Stimulated activated CD4-positive, alpha-beta T cell treated with anti-CD3 and anti-CD28 coated beads, Interleukin-4, amount 100 ng/mL, for 4 hours (primary cell): ENCODE measurements around the gene ZMIZ1.
"Not testable (repeated sequence)": the region's sequence is repeated elsewhere in the genome, so short reads cannot be mapped to it uniquely, and the experiment has no call there.

Source experiments
- DNase-seq, 2 experiments: peaks; one replicate each; pipeline ENCODE4 v3.0.0-alpha.2; 2020

ZMIZ1 gene

DNA sequence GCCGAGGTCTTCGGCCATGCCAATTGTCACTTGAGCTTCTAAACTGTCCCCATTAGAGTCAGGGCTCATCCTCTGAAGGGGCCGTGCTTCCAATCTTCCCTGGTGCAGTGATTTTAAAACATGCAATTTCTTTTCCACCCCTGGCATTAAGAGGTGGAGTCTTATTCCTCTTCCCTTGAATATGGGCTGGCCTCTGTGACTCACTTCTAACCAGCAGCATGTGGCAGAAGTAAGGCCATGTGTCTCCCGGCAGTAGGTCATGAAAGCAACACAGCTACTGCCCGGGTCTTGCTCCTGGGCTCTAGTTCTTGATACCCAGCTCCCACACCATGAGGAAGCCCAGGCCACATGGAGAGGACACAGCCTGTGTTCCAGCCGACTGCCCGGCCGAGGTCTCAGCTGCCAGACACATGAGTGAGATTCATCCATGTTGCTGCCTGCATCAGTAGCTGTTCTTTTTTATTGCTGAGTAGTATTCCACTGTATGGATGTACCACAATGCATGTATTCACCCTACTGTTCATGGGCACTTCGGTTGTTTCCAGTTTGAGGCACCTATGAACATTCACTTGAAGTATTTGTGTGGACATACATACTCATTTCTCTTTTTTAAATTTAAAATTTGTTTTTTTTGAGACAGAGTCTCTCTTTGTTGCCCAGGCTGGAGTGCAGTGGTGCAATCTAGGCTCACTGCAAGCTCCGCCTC lies 264.0 kb downstream of the ZMIZ1 start:
- not testable (repeated sequence) for DNase-seq

- DNase-seq: no peak
Observed at GRCh38 chr10:79333513-79333912, 264.7 kb downstream of the ZMIZ1 start.

- DNase-seq: no peak
Observed at GRCh38 chr10:79334573-79334972, 265.8 kb downstream of the ZMIZ1 start.

GRCh38 chr10:79335094-79335469 lies 266.3 kb downstream of the ZMIZ1 start:
- no peak for DNase-seq

DNA sequence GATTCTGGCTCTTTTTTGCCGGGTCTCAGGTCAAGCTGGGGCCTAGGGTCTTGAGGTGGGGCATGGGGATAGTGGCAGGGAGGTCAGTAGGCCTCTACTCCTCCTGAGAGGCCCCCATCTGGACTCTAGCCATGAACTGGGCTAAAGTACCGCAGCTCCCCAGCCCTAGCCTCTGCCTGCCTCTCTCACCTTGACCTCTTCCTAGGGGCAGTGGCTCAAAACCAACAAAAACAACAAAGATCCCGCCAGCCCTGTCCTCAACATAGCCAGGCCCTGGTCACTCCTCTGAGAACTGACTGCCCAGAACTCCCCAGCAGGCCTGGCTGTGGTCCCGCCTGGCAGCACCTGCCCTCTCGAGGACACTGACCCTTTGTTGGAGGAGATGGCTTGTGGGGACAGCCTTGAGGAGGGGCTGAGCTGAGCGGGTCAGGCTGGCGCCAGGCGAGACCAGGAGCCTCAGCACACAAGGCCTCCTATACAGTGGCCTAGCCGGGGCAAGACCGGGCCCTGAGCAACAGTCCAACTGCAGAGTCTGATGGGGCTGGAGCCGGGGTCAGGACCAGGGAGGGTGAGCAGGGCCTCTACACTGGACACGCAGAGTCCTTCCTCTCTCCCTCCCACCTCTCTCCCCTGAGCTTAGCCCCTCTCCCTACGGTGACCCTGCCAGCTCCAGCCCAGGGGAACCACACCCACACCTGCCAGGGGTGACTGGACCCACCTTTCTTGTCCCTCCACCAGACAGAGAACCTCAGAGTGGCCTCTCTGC lies 266.9 kb downstream of the ZMIZ1 start:
- DNase-seq: no peak

- no peak for DNase-seq
Observed at GRCh38 chr10:79336276-79336675, 267.5 kb downstream of the ZMIZ1 start.

- DNase-seq: no peak
Observed at GRCh38 chr10:79336739-79337138, 268.0 kb downstream of the ZMIZ1 start.

- not testable (repeated sequence) for DNase-seq
Observed at GRCh38 chr10:79337783-79338469, 269.2 kb downstream of the ZMIZ1 start.

DNA sequence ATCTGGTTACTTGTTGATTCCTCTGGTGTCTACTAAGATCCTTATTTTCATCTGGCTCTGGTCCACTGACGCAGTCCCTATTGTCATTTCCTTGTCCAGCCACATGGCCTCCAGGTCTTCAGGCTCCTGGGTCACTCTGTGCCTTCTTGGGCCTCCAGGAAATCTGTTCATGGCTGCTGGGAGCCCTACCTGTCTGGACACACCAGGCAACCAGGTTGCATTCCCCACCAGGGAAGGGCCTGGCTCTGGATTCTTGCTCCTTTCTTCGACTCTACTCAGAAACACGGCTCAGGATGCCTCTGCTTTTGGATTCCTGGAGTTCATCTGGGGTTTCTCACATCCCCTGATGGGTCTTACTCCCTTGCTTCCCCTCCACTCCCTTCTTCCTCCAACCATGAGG lies 270.5 kb downstream of the ZMIZ1 start:
- no peak for DNase-seq

DNA sequence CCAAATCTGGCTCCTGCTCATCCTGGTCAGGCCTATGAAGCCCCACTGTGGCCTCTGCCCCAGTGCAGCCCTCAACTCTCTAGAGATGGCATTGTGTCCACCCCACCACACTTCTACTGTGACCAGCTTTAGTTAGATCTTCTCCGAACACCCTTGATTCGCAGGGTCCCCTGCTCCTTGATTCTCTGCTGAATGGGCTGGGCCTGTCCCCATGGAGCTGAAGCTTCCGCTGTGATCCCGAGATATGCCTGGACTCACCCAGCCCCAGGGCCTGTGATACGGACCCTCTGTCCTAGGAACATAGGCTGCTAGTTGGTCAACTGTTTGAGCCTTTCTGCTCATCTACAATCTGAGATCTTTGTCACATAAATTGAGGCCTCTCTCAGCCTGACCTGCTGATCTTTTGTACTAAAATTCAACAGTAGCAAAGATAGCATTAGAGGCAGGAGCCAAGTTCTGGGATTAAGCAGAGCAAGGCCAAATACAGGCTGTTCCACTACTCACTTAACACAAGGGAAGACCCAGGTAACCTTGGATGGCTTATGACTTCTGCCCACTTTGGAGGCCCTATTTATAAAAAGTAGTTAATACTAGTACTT lies 272.0 kb downstream of the ZMIZ1 start:
- no peak for DNase-seq

DNA sequence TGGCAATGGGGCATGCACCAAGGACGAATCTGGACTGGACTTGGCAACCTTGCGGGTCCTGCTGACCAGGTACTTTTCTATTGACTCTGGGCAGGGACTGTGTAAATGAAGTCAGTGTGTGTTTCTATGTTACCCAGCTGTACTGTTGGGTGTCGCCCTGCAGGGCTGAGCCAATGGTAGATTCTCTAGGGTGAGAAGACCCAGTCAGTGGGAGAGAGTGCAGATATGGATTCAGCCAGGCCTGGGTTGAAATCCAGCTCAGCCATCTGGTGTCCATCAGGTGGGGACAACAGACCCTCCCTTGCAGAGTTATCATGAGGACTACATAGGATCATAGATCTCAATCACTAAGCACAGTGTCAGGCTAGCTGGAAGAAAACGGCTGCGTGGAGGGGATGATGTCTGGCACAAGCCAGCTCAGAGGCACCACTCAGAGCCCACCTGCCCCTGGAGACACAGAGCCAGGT lies 273.6 kb downstream of the ZMIZ1 start:
- no peak for DNase-seq

DNA sequence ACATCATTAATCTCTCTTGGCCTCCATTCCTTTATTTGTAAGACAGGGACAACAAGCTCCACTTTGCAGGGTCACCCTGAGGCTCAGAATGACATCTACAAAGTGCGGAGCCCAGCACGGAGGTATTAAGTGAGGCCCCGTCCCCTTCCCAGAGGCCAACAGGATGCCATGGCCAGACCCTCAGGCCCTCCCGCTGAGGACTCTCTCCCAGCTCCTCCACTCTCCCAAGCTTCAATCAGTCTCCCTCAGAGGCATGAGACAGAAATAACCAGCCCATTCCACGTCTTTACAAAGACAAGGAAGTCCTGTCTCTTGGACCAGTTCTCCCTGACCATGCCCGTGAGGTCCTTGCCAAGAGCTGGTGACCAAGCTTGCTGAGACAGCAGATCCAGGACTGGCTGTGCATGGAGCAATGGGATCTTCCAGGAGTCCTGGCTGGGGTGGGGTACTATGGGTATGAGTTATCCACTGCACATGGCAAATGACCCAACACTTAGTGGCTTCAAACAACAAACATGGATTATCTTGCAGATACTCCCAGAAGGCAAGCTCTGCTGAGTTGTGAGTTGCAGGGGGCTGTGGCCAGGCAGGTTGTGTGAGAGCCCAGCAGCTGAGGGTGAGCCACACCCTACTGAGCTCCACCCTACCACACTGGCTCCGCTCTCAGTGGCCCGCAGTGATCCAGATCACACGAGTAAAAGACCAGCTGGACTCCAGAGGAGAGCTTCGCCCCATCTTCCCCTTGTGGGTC lies 274.2 kb downstream of the ZMIZ1 start:
- DNase-seq: no peak

- no peak for DNase-seq
Observed at GRCh38 chr10:79344502-79345195, 275.9 kb downstream of the ZMIZ1 start.

DNA sequence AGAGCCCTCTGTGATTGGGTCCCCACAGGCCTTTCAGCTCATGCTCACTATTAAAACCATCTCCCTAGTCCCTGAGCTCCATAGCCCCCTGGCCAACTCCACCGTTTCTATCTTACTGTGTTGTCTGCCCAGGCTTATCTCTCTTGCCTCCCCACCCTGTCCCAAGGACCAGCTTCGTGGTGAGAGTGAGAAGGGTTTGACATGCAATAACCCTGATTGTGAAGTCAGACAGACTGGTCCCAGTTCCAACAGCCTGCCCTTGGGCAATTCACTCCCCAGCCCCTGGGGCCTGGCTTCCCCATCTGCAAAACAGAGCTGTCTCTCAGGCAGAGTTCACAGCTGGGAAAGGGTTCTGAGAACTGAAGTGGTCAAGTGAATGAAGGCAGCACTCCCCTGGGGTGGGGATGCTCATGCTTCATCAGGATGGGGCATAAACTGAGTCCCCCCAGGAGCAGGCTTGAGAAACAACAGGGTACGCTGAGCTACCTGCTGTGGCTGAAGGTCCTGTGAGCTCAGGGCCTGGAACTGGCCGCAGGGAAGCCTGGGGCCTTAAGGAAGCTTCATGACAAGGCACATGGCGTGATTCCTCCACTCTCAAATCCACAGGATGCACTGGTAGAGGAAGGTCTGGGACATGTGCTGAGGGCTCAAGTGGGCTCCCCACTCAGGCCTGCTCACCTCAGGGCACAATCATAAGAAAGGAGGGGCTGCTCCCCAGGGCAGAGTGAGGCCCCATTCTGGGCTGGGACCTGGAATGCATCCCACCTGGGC lies 276.7 kb downstream of the ZMIZ1 start:
- no peak for DNase-seq

- no peak for DNase-seq
Observed at GRCh38 chr10:79346012-79346340, 277.2 kb downstream of the ZMIZ1 start.

DNA sequence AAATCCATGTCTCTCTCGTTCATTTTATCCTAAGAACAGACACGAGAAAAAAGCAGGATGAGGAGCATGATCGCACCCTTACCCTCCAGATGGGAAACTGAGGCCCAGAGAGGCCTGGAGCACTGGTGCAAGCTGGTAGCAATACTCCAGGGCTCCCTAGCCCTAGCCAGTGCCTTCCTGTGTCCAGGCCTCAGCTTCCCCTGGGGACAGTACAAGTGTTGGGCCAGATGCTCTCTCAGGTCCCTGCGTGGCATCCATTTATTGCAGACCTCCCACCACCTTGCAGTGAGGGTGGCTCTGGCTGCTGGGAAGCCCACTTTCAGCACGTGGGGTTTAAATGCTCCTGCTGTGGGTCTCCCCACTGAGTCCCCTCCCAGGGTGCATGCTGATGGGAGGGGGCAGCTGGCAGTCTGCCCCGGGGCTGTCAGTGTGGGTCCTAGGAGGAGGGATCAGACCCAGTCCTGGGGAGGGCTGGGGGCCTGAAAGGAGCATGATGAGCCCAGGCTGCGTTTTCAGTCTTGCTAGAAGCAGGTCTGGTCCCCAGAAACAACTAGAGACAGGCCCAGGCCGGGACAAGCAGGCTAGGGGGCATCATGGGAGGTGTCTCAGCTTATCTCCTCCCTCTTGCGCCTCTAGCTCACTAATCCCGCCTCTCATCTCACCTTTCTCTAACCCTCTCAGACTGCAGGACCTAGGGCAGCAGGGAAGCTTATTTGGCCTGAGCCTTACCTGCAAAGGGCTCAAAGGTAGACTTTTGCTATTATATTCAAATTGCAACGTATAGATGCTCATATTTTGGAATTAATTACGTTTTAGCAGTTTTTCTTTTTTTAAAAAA lies 277.8 kb downstream of the ZMIZ1 start:
- DNase-seq: no peak

DNA sequence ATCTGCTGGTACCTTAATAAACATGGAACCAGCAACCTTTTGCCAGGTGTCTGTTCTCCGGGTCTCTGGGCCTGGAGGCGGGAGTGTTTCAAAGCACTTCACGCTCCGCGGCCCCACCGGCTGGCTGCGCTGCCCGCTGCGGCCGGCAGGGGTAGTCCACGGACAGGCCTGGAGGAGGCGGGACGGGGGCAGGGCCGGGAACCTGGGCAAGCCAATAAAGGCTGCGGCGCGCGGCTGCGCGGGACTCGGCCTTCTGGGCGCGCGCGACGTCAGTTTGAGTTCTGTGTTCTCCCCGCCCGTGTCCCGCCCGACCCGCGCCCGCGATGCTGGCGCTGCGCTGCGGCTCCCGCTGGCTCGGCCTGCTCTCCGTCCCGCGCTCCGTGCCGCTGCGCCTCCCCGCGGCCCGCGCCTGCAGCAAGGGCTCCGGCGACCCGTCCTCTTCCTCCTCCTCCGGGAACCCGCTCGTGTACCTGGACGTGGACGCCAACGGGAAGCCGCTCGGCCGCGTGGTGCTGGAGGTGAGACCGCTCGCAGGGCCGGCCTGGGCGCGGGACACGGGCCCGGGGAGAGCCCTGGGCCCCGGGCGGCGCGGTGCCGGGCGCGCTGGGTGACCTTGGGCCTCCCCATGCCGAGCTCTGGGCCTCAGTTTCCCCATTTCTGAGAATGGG lies 278.6 kb downstream of the ZMIZ1 start, which contains the start of gene PPIF:
Gene PPIF (plus strand): TSS at position 244 of the 668 bp plus-strand sequence. CDS start 80 bp downstream, at position 324.
- peak; percentile 91 to 96 for DNase-seq

DNA sequence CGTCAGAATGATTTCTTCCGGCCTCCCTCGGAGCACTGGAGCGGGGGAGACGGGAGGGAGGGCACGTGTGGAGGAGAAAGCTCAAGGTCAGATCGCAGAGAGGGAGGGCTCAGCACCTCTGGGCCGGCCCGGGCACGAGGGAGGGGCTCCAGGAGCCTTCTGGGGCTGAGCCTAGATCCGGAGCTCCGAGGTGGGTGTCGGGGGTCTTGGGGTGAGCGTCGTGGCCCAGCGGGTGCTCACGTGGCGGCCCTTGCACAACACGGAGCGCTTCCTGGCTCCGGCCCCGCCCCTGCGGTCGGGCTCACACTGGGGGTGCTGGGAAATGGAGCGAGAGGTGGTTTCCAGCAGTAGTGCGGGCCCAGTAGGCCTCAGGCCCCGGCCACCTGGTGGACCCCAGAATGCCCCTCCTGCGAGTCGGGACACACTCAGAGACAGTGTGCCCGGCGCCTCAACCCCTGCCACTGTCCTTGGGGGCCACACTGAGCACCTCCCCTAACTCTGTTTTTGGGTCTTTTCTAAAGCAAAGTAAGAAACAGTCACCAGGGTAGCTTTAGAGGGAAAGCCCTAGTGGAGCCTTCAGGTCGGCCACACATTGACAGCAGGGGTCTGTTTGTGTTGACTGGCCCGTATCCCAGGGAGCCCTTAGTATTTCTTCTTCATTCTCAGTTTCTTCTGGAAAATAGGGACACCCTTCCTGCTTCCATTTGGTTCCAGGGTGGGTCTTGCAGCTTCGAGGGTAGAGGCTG lies 279.3 kb downstream of the ZMIZ1 start:
- DNase-seq: peak; percentile 71 to 78

GRCh38 chr10:79348640-79348988 lies 279.8 kb downstream of the ZMIZ1 start:
- no peak for DNase-seq
